ENCODE measurements around the gene SLC5A10.
"Not testable (repeated sequence)": the region's sequence is repeated elsewhere in the genome, so short reads cannot be mapped to it uniquely, and the experiment has no call there.

Gene SLC5A10

GRCh38 chr17:18946536-18946935 is 5.4 kb upstream of the SLC5A10 start:
- DNase-seq (ENCODE audit: low read depth in 1 of 2, low spot score in 1 of 2) = no peak

- no peak for DNase-seq (ENCODE audit: low read depth in 1 of 2, low spot score in 1 of 2)
Measured at GRCh38 chr17:18947866-18948265, 4.1 kb upstream of the SLC5A10 start.

- no peak for DNase-seq (ENCODE audit: low read depth in 1 of 2, low spot score in 1 of 2)
Measured at GRCh38 chr17:18948476-18949006, 3.4 kb upstream of the SLC5A10 start.

- DNase-seq (ENCODE audit: low read depth in 1 of 2, low spot score in 1 of 2) = no peak
Measured at GRCh38 chr17:18949566-18949965, 2.4 kb upstream of the SLC5A10 start.

- no peak for DNase-seq (ENCODE audit: low read depth in 1 of 2, low spot score in 1 of 2)
Measured at GRCh38 chr17:18950346-18950745, 1.6 kb upstream of the SLC5A10 start.

- DNase-seq (ENCODE audit: low read depth in 1 of 2, low spot score in 1 of 2) = no peak
Measured at GRCh38 chr17:18950944-18951905, 740 bp upstream of the SLC5A10 start.

- DNase-seq (ENCODE audit: low read depth in 1 of 2, low spot score in 1 of 2) = no peak
Measured at GRCh38 chr17:18953231-18953728, 1.3 kb downstream of the SLC5A10 start.

- DNase-seq (ENCODE audit: low read depth in 1 of 2, low spot score in 1 of 2) = no peak
Measured at GRCh38 chr17:18954321-18954720, 2.4 kb downstream of the SLC5A10 start.

GRCh38 chr17:18955009-18955408 is 3.0 kb downstream of the SLC5A10 start:
- DNase-seq (ENCODE audit: low read depth in 1 of 2, low spot score in 1 of 2) = no peak

GRCh38 chr17:18956021-18956420 is 4.1 kb downstream of the SLC5A10 start:
- DNase-seq (ENCODE audit: low read depth in 1 of 2, low spot score in 1 of 2) = not testable (repeated sequence)

GRCh38 chr17:18956581-18956980 is 4.6 kb downstream of the SLC5A10 start:
- DNase-seq (ENCODE audit: low read depth in 1 of 2, low spot score in 1 of 2) = no peak

- DNase-seq (ENCODE audit: low read depth in 1 of 2, low spot score in 1 of 2) = no peak
Measured at GRCh38 chr17:18957831-18958230, 5.9 kb downstream of the SLC5A10 start.

- DNase-seq (ENCODE audit: low read depth in 1 of 2, low spot score in 1 of 2) = no peak
Measured at GRCh38 chr17:18958611-18959010, 6.6 kb downstream of the SLC5A10 start.

- DNase-seq (ENCODE audit: low read depth in 1 of 2, low spot score in 1 of 2) = no peak
Measured at GRCh38 chr17:18959071-18959844, 7.3 kb downstream of the SLC5A10 start.

GRCh38 chr17:18959845-18960240 is 7.9 kb downstream of the SLC5A10 start:
- no peak for DNase-seq (ENCODE audit: low read depth in 1 of 2, low spot score in 1 of 2)

- no peak for DNase-seq (ENCODE audit: low read depth in 1 of 2, low spot score in 1 of 2)
Measured at GRCh38 chr17:18960241-18960665, 8.3 kb downstream of the SLC5A10 start.

- DNase-seq (ENCODE audit: low read depth in 1 of 2, low spot score in 1 of 2) = peak; percentile 65 to 73
Measured at GRCh38 chr17:18960803-18961511, 9.0 kb downstream of the SLC5A10 start.

GRCh38 chr17:18961634-18962493 is 9.9 kb downstream of the SLC5A10 start:
- DNase-seq (ENCODE audit: low read depth in 1 of 2, low spot score in 1 of 2) = no peak

GRCh38 chr17:18962494-18962815 is 10.5 kb downstream of the SLC5A10 start:
- no peak for DNase-seq (ENCODE audit: low read depth in 1 of 2, low spot score in 1 of 2)
